KMS-11 (cell line): ENCODE data around the gene HEXB.
A peak's percentile ranks its signal among the peaks of the same experiment; 100 is the strongest.

ENCODE experiments used
- H2AFZ ChIP-seq: fragments of 200-600 bp; sonication (generic); 2 replicates; pipeline ENCODE4 v1.6.1; 2016; ENCODE audit warnings: antibody characterized with exemption, mixed run types, low read depth
- H3K27ac ChIP-seq: fragments of 200-600 bp; sonication (generic); 2 replicates; pipeline ENCODE4 v1.6.1; 2016; ENCODE audit warnings: mild to moderate bottlenecking, mixed run types
- H3K27me3 ChIP-seq: fragments of 200-600 bp; sonication (generic); 2 replicates; pipeline ENCODE4 v1.6.1; 2017; ENCODE audit warnings: mild to moderate bottlenecking, low read depth, mixed run types, moderate library complexity; ENCODE audit not compliant: insufficient read depth
- H3K36me3 ChIP-seq: fragments of 200-600 bp; sonication (generic); 2 replicates; pipeline ENCODE4 v1.6.1; 2017; ENCODE audit warnings: mild to moderate bottlenecking, mixed run types; ENCODE audit not compliant: insufficient read depth
- H3K4me1 ChIP-seq: fragments of 200-600 bp; sonication (generic); 2 replicates; pipeline ENCODE4 v1.6.1; 2016; ENCODE audit warnings: mild to moderate bottlenecking, low read depth, mixed run types; ENCODE audit not compliant: poor library complexity, severe bottlenecking
- H3K4me2 ChIP-seq: fragments of 200-600 bp; sonication (generic); 2 replicates; pipeline ENCODE4 v1.7.0; 2016; ENCODE audit warnings: mild to moderate bottlenecking, mixed run types
- H3K4me3 ChIP-seq: fragments of 200-600 bp; sonication (generic); IDR thresholded peaks from 2 replicates; pipeline ENCODE4 v1.6.1; 2017; ENCODE audit warnings: low read depth, low read length, mixed read lengths; ENCODE audit not compliant: insufficient read depth
- H3K79me2 ChIP-seq: fragments of 200-600 bp; sonication (generic); 2 replicates; pipeline ENCODE4 v1.6.1; 2016; ENCODE audit warnings: low read depth, mixed run types; ENCODE audit not compliant: insufficient read depth
- H3K9ac ChIP-seq: fragments of 200-600 bp; sonication (generic); 2 replicates; pipeline ENCODE4 v1.6.1; 2016; ENCODE audit warnings: mild to moderate bottlenecking, mixed run types
- H4K20me1 ChIP-seq: fragments of 200-600 bp; sonication (generic); 2 replicates; pipeline ENCODE4 v1.6.1; 2016; ENCODE audit warnings: mild to moderate bottlenecking, mixed run types; ENCODE audit not compliant: insufficient read depth
- CTCF ChIP-seq: fragments of 200-600 bp; sonication (generic); conservative IDR thresholded peaks from 2 replicates; pipeline ENCODE4 v1.6.1; 2017; ENCODE audit warnings: low read depth, mild to moderate bottlenecking, antibody characterized with exemption, low read length, moderate library complexity, mixed read lengths

HEXB gene

GRCh38 chr5:74638970-74639806 lies 45.8 kb upstream of the HEXB start:
- Histone ChIP-seq H4K20me1 (peaks cover 35% of the 10 kb centered on the region), H3K4me3 (no peak overlapping the region), H3K36me3 (peaks cover 8% of the 10 kb centered on the region; the same call in 1 of the 2 replicates), H3K9ac (peak overlapping the region; percentile 54), H3K4me1 (peaks cover 23% of the 10 kb centered on the region), H3K27me3 (no peaks in the 10 kb centered on the region), H3K4me2 (peak overlapping the region; percentile 77), H3K79me2 (peaks cover 60% of the 10 kb centered on the region), H3K27ac (peak overlapping the region; percentile 60), H2AFZ (peak overlapping the region; percentile 55)
- no peak for TF ChIP-seq CTCF

- no peak; the same call in 1 of the 2 replicates for TF ChIP-seq CTCF
- peak overlapping the region; percentile 77 for H3K4me2 ChIP-seq
- H3K4me3 ChIP-seq, result no peak overlapping the region
- peaks cover 54% of the 10 kb centered on the region for H3K79me2 ChIP-seq
- H4K20me1 ChIP-seq, result peaks cover 35% of the 10 kb centered on the region
- H3K4me1 ChIP-seq, result peaks cover 23% of the 10 kb centered on the region
- H3K27me3 ChIP-seq, result no peaks in the 10 kb centered on the region
- H2AFZ ChIP-seq, result peak overlapping the region; percentile 55
- H3K27ac ChIP-seq, result peak overlapping the region; percentile 60
- peaks cover 2% of the 10 kb centered on the region; the same call in 1 of the 2 replicates for H3K36me3 ChIP-seq
- H3K9ac ChIP-seq, result peak overlapping the region; percentile 54
Measured at GRCh38 chr5:74639807-74640449, 45.1 kb upstream of the HEXB start.

DNA sequence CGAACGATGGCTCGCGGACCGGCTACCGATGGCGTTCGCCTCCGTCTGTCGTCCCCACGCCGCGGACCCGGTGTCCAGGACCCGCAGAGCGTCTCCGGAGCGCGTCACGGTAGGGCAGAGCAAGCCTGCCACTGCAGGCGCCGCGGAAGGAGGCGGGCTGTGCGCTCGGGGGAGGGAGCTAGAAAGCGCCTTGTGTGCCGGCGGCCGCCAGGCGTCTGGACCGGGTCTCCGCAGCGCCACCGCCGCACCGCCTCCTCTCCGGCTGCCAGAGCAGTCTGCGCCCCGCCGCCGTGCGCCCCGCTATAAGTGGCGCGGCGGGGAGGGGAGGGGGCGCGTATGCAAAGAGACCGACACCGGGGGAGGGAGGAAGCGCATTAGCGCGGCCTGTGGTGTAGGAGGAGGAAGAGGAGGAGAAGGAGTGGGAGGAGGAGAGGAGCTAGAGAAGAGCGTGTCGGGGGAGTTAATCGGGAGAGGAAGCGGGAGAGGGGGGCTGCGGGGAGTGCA lies 44.5 kb upstream of the HEXB start, which contains the start of gene ENC1:
Gene ENC1 (minus strand): TSS at position 279 of the 504 bp plus-strand sequence. CDS start 4,243 bp downstream, outside the sequence.
- H3K79me2 ChIP-seq, result peaks cover 48% of the 10 kb centered on the region
- peak within 1 kb of the TSS; percentile 71 for H2AFZ ChIP-seq
- no peak within 1 kb of the TSS for H3K4me3 ChIP-seq
- H3K4me2 ChIP-seq, result peak within 1 kb of the TSS; percentile 77
- H3K9ac ChIP-seq, result peak within 1 kb of the TSS; percentile 54
- peak within 1 kb of the TSS; percentile 60 for H3K27ac ChIP-seq
- H4K20me1 ChIP-seq, result peaks cover 32% of the 10 kb centered on the region
- no peaks in the 10 kb centered on the region for H3K27me3 ChIP-seq
- H3K4me1 ChIP-seq, result peaks cover 23% of the 10 kb centered on the region
- H3K36me3 ChIP-seq, result no peaks in the 10 kb centered on the region
- TF ChIP-seq CTCF, result 0 out of 2 replicates have a peak, but pooled peaks have one; percentile 17

DNA sequence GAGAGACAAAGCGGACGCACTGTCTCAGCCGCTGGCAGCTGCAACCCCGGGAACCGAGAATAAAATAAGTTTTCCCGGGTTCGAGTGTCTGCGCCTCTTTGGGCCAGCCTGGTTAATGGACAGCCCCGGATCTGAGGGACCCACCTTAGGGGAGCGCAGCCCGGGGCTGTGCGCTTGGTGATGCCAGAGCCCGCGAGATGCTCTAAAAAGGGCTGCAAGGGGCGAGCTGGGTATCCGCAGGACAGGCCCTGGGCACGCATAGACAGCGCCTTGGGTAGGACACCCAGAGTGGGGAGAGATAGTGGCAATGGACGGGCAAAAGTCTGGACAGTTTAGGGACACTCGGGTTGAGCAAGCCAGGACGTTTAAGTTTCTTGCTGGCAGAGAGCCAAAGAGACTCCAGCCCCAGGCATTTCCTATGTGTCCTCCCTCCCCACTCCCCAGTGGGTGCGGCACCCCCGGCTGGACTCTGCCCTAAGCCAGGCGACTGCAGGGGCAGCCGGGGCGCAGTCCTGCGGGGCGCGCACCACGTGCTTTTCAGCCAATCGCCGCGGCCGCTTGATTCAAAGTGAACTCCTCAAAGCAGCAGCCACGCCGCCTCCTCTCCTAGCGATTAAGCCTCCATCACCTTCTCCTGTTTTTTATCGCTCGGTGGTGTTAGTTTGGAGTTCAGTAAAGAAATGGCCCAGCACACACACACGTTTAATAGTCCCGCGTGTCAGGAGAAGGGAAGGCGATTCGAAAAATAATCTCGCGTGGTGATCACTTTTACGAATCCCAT lies 43.9 kb upstream of the HEXB start:
- Histone ChIP-seq H3K4me2 (peak overlapping the region; percentile 75), H3K9ac (peak overlapping the region; percentile 50), H3K79me2 (peaks cover 42% of the 10 kb centered on the region), H3K27me3 (no peaks in the 10 kb centered on the region), H3K4me1 (peaks cover 21% of the 10 kb centered on the region), H3K36me3 (no peaks in the 10 kb centered on the region), H3K27ac (peak overlapping the region; percentile 60), H4K20me1 (peaks cover 26% of the 10 kb centered on the region), H2AFZ (peak overlapping the region; percentile 71), H3K4me3 (no peak overlapping the region)
- no peak for TF ChIP-seq CTCF
